GM19238 (cell line): ENCODE results near the gene SGSM1.

Experiments used
- DNase-seq: peaks from one replicate; pipeline ENCODE4 v3.0.0; 2011; ENCODE audit warnings: low spot score; ENCODE audit not compliant: insufficient read length

The SGSM1 gene

GRCh38 chr22:24807284-24807950, 1.4 kb downstream of the SGSM1 start:
- no peak for DNase-seq

GRCh38 chr22:24809331-24809730, 3.3 kb downstream of the SGSM1 start:
- no peak for DNase-seq

GRCh38 chr22:24810043-24810749, 4.2 kb downstream of the SGSM1 start:
- DNase-seq = no peak

GRCh38 chr22:24812950-24813775, 7.2 kb downstream of the SGSM1 start:
- no peak for DNase-seq

GRCh38 chr22:24813861-24814770, 8.1 kb downstream of the SGSM1 start:
- no peak for DNase-seq

- DNase-seq = no peak
These were observed 10.8 kb downstream of the SGSM1 start for GRCh38 chr22:24816806-24817205.

- no peak for DNase-seq
These were observed 13.5 kb downstream of the SGSM1 start for GRCh38 chr22:24819487-24819886.

GRCh38 chr22:24819911-24820461, 14.0 kb downstream of the SGSM1 start:
- no peak for DNase-seq

- DNase-seq = no peak
These were observed 16.5 kb downstream of the SGSM1 start for GRCh38 chr22:24822471-24822870.

GRCh38 chr22:24823787-24824186, 17.8 kb downstream of the SGSM1 start:
- no peak for DNase-seq

GRCh38 chr22:24824250-24824649, 18.2 kb downstream of the SGSM1 start:
- DNase-seq = no peak

- no peak for DNase-seq
These were observed 18.9 kb downstream of the SGSM1 start for GRCh38 chr22:24824915-24825314.

- no peak for DNase-seq
These were observed 20.8 kb downstream of the SGSM1 start for GRCh38 chr22:24826710-24827285.

GRCh38 chr22:24827296-24827695, 21.3 kb downstream of the SGSM1 start:
- no peak for DNase-seq

GRCh38 chr22:24830205-24830979, 24.4 kb downstream of the SGSM1 start:
- no peak for DNase-seq

GRCh38 chr22:24831687-24832086, 25.7 kb downstream of the SGSM1 start:
- DNase-seq = no peak

- DNase-seq = no peak
These were observed 28.0 kb downstream of the SGSM1 start for GRCh38 chr22:24833881-24834495.

- DNase-seq = no peak
These were observed 29.0 kb downstream of the SGSM1 start for GRCh38 chr22:24834845-24835570.

- no peak for DNase-seq
These were observed 30.3 kb downstream of the SGSM1 start for GRCh38 chr22:24836282-24836681.
